Chondrocyte (in vitro differentiated cells): Measurements from ENCODE around the gene INSM2. TPM values are rescaled to one million over a fixed set of nuclear protein-coding genes. Genes with fewer than 3 reads are reported as not detected.

Source experiments
- DNase-seq: peaks from one replicate; pipeline ENCODE4 v3.0.0; 2021; ENCODE audit warnings: mixed read lengths, low spot score
- H3K27ac Mint-ChIP-seq: one replicate; pipeline ENCODE4 v1.8.0; 2021; ENCODE audit warnings: mild to moderate bottlenecking, moderate library complexity, mixed read lengths; ENCODE audit not compliant: unreplicated experiment
- H3K27me3 Mint-ChIP-seq: 2 replicates; pipeline ENCODE4 v1.8.0; 2021; ENCODE audit warnings: low read depth, mixed read lengths
- H3K36me3 Mint-ChIP-seq: 2 replicates; pipeline ENCODE4 v1.8.0; 2021; ENCODE audit warnings: low read depth, mixed read lengths
- H3K4me1 Mint-ChIP-seq: 2 replicates; pipeline ENCODE4 v1.8.0; 2021; ENCODE audit warnings: low read depth, mild to moderate bottlenecking, mixed read lengths
- H3K4me3 Mint-ChIP-seq: one replicate; pipeline ENCODE4 v1.8.0; 2021; ENCODE audit warnings: mild to moderate bottlenecking, moderate library complexity, mixed read lengths; ENCODE audit not compliant: unreplicated experiment
- H3K9me3 Mint-ChIP-seq: 2 replicates; pipeline ENCODE4 v1.8.0; 2021; ENCODE audit warnings: low read depth, mixed read lengths
- total RNA-seq: library from RNA; stranded (reverse); gene quantifications from 3 replicates; pipeline ENCODE4 v1.2.1, GENCODE V29; 2021
- TF ChIP-seq, protein P1 (sequence below): fragments of 200-600 bp; sonication (generic); IDR thresholded peaks from 2 replicates; pipeline ENCODE4 v1.5.0; 2021; ENCODE audit warnings: antibody characterized with exemption, mild to moderate bottlenecking, moderate library complexity

INSM2 gene
- total RNA-seq, 1 donor from 2014 or later = not detected

GRCh38 chr14:35543006-35543405 is 9.0 kb downstream of the INSM2 start:
- no peaks in the 10 kb centered on the region for H3K4me1 Mint-ChIP-seq
- H3K27me3 Mint-ChIP-seq = no peaks in the 10 kb centered on the region
- no peaks in the 10 kb centered on the region for H3K9me3 Mint-ChIP-seq
- no peak overlapping the region for H3K27ac Mint-ChIP-seq
- no peak overlapping the region for H3K4me3 Mint-ChIP-seq
- peaks cover 3% of the 10 kb centered on the region for H3K36me3 Mint-ChIP-seq
- DNase-seq = no peak
- TF ChIP-seq, protein P1, sequence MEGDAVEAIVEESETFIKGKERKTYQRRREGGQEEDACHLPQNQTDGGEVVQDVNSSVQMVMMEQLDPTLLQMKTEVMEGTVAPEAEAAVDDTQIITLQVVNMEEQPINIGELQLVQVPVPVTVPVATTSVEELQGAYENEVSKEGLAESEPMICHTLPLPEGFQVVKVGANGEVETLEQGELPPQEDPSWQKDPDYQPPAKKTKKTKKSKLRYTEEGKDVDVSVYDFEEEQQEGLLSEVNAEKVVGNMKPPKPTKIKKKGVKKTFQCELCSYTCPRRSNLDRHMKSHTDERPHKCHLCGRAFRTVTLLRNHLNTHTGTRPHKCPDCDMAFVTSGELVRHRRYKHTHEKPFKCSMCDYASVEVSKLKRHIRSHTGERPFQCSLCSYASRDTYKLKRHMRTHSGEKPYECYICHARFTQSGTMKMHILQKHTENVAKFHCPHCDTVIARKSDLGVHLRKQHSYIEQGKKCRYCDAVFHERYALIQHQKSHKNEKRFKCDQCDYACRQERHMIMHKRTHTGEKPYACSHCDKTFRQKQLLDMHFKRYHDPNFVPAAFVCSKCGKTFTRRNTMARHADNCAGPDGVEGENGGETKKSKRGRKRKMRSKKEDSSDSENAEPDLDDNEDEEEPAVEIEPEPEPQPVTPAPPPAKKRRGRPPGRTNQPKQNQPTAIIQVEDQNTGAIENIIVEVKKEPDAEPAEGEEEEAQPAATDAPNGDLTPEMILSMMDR = no peak

DNA sequence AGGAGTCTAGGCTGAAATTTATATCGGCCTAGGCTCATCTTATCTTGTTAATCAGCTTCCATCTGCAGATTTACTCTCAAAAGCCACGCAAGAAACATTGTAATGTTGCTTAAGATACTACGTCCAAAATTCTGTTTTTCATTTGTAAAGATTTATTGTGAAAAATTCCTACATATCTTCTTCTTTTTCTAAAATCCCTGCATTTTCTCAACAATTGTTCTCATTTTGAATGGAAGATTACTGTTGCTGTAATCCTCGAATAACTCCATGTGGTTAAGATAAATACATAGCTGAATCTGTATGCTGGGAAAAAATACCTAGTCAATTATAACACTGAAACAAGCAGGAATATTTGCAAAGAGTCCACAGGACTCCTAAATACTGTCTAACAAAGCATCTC is 15.6 kb downstream of the INSM2 start:
- H3K36me3 Mint-ChIP-seq = peaks cover 2% of the 10 kb centered on the region
- H3K9me3 Mint-ChIP-seq = peaks cover 2% of the 10 kb centered on the region
- DNase-seq = no peak
- no peak overlapping the region for H3K4me3 Mint-ChIP-seq
- TF ChIP-seq, protein P1 = no peak
- H3K27me3 Mint-ChIP-seq = no peaks in the 10 kb centered on the region
- H3K4me1 Mint-ChIP-seq = peaks cover 13% of the 10 kb centered on the region
- no peak overlapping the region for H3K27ac Mint-ChIP-seq

- H3K4me3 Mint-ChIP-seq = no peak overlapping the region
- H3K9me3 Mint-ChIP-seq = peaks cover 2% of the 10 kb centered on the region
- H3K27ac Mint-ChIP-seq = no peak overlapping the region
- DNase-seq = no peak
- TF ChIP-seq, protein P1 = no peak
- H3K4me1 Mint-ChIP-seq = peaks cover 13% of the 10 kb centered on the region
- H3K27me3 Mint-ChIP-seq = no peaks in the 10 kb centered on the region
- H3K36me3 Mint-ChIP-seq = peaks cover 2% of the 10 kb centered on the region
These were observed 17.1 kb downstream of the INSM2 start for GRCh38 chr14:35551081-35551480.

DNA sequence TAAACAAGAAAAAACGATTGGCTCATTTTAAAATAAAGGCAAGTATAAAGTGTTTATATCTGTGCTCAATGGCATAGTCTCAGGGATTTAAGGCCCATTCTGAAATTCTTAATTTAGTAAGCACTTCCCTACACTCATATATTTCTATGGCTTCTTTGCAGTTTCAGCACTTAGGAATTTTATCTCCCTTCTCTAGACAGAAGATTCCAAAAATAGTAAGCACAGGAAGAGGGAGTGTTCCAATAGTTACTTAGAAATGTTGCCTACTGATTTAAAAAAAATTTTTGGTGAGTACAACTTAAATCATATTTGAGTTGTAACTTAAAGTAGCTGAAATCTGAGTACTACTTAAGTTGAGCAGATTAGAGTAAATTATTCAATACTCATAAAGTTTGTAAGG is 19.8 kb downstream of the INSM2 start:
- Mint-ChIP-seq H3K9me3 (peaks cover 2% of the 10 kb centered on the region), H3K36me3 (no peaks in the 10 kb centered on the region), H3K4me1 (peaks cover 13% of the 10 kb centered on the region), H3K27me3 (no peaks in the 10 kb centered on the region), H3K4me3 (no peak overlapping the region), H3K27ac (no peak overlapping the region)
- TF ChIP-seq, protein P1 = no peak
- no peak for DNase-seq

GRCh38 chr14:35556548-35556947 is 22.6 kb downstream of the INSM2 start:
- H3K27ac Mint-ChIP-seq = no peak overlapping the region
- TF ChIP-seq, protein P1 = no peak
- H3K4me3 Mint-ChIP-seq = no peak overlapping the region
- H3K27me3 Mint-ChIP-seq = no peaks in the 10 kb centered on the region
- H3K9me3 Mint-ChIP-seq = peaks cover 2% of the 10 kb centered on the region
- peaks cover 13% of the 10 kb centered on the region for H3K4me1 Mint-ChIP-seq
- H3K36me3 Mint-ChIP-seq = no peaks in the 10 kb centered on the region
- DNase-seq = no peak
